Coronary artery (tissue), 2 donors: ENCODE data around the gene UBE2G2.

ENCODE experiments used
- DNase-seq: peaks from one replicate; pipeline ENCODE4 v3.0.0-alpha.2; 2017; ENCODE audit warnings: low spot score
- H3K27ac ChIP-seq, 2 donors: fragments of 200-600 bp; sonication (generic); one replicate each; pipeline ENCODE4 v1.5.1; 2016 to 2019
- H3K4me3 ChIP-seq: fragments of 200-600 bp; sonication (generic); 2 replicates; pipeline ENCODE4 v1.5.1; 2016; ENCODE audit warnings: mild to moderate bottlenecking, moderate library complexity
- TF ChIP-seq, protein P1 (sequence below): fragments of 200-600 bp; sonication (generic); IDR thresholded peaks from one replicate; pipeline ENCODE4 v1.5.1; 2019; ENCODE audit warnings: antibody characterized with exemption

Gene UBE2G2

DNA sequence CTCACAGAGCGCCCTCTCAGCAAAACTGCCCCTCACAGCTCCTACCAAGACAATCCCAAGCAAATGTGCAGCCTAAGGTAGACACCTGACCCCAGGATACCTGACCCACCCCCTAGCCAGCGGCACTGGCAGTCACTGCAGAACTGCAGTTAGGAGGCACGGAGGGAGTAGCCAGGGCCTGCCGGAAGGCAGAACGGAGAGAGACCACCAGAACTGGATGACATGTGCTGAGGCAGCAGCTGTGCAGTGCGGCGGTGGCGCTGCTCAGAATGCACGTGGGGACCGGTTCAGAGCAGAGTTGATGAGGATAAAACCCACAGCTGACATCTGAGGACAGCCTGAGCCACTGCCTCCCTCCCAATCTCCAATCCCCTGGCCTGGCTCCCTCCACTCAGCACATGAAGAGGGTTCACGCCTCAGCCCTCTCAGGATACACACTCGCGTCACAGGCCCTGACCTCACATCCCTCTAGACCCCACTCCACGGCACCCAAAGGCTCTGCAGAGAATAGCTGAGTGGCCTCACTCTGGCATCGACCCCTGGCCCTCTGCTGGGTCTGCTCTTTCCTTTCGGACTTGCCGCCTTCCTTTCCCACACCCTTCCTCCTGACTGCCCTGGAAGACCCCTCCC lies 29.6 kb downstream of the UBE2G2 start:
- TF ChIP-seq, protein P1, sequence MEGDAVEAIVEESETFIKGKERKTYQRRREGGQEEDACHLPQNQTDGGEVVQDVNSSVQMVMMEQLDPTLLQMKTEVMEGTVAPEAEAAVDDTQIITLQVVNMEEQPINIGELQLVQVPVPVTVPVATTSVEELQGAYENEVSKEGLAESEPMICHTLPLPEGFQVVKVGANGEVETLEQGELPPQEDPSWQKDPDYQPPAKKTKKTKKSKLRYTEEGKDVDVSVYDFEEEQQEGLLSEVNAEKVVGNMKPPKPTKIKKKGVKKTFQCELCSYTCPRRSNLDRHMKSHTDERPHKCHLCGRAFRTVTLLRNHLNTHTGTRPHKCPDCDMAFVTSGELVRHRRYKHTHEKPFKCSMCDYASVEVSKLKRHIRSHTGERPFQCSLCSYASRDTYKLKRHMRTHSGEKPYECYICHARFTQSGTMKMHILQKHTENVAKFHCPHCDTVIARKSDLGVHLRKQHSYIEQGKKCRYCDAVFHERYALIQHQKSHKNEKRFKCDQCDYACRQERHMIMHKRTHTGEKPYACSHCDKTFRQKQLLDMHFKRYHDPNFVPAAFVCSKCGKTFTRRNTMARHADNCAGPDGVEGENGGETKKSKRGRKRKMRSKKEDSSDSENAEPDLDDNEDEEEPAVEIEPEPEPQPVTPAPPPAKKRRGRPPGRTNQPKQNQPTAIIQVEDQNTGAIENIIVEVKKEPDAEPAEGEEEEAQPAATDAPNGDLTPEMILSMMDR = no peak
- peak; percentile 65 for DNase-seq
- no peak overlapping the region for H3K27ac ChIP-seq
- H3K4me3 ChIP-seq = no peak overlapping the region

DNA sequence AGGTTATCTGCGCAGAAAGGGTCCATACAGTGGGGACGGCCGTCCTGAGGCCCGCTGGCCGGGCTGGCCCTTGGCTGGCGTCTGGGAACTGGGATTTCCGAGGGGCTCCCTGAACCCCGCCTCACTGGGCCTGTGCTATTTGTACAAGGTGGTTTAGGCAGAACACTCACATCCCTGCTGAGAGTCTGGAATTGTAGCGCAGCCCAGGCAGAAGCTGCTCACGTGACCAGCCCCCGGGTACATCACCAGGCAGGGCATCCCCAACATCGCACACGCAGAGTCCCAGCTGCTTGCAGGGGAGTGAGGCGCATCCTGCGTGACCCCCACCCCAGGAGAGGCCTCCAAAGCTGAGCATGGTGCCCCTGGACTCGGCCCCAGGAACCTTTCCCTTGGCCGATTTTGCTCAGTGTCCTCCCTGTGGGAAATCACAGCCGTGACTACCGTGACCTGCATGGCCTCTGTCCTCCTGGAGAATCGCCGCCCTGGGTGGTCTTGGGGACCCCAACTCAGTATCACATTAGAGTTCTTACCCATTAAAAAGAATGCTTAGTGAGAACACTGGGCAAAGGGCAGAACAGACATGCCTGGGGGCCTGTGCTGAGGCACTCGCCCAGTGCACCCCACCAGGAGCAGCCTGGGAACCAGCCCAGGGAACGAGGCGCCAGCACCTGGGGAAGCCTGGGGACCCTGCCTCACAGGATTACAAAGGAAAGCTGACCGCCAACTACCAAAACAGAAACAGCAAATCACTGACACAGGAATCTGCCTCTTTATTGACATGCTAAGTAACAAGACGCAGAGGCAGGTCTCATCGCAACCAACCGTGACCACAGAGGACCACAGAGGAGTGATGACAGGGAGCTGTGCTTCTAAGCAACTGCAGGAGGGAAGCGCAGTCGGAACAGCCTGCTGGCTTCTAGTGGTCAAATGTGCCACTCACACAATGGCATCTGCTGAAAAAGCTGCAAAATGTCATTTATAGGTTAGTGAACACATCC lies 33.5 kb downstream of the UBE2G2 start:
- Histone ChIP-seq H3K4me3 (no peak overlapping the region), H3K27ac (no peak overlapping the region)
- peak; percentile 53 for DNase-seq
- TF ChIP-seq, protein P1 = no peak

DNA sequence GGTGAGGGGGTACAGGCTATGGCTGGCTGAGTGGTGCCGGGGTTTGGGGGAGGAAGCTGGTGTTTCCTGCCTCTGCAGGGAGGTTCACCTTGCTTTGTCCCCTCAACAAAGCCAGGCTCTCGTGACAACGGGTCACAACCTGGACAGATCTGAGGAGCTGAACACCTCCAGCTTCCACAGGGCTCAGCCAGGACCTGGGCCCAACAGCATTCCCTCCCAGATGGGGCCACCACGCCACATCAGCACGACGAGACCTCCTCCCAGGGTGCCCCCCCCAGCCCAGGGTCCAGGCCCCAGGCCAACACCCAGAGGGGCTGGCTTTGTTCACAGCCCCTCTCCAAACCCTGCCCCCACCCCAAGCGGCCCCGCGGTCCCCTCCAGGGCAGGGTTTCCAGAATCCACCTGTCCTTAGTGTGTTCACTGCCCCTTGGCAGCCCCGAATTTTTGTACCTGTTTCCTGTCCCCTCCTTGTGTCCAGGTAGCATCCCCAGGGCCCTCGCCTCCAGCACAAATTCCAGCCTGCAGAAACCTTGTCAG lies 34.7 kb downstream of the UBE2G2 start:
- TF ChIP-seq, protein P1 = no peak
- no peak overlapping the region for H3K4me3 ChIP-seq
- H3K27ac ChIP-seq = no peak overlapping the region
- no peak for DNase-seq

DNA sequence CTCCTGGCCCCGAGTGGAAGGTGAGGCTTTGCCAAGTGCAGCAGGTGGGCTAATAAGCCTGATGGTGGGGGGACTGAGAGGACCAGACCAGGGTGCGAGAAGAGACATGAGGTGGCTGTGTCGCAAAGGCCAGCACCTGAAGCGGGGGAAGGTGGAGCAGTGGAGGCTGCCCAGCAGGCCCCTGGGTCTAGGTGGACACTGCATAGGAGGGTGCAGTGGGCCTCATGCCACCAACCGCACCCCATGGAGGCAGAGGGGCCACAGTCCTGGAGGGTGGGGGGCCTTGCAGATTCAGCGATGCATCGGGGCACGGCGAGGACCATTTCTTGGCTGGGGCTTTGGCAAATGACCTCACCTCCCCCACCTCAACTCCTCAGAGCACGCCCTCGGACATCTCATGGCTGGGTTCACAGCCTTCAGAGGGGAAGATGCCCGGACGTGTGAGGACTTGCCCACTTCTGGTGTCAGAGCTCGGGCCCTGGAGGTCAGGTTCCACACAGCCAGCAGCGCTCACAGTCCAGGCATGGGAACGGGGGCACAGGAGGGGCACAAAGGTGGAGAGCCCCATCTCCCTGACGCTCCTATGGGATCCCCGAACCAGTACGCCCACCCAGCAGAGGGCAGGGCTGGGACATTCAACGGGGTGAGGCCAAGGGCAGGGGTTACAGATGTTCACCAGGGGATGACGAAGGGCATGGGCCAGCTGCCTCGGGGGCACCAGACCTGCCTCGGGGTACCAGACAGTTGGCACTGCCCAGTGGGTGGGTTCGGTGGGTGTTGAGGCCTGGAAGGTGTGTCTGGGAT lies 35.4 kb downstream of the UBE2G2 start:
- TF ChIP-seq, protein P1 = no peak
- Histone ChIP-seq H3K4me3 (no peak overlapping the region), H3K27ac (no peak overlapping the region)
- DNase-seq = no peak

DNA sequence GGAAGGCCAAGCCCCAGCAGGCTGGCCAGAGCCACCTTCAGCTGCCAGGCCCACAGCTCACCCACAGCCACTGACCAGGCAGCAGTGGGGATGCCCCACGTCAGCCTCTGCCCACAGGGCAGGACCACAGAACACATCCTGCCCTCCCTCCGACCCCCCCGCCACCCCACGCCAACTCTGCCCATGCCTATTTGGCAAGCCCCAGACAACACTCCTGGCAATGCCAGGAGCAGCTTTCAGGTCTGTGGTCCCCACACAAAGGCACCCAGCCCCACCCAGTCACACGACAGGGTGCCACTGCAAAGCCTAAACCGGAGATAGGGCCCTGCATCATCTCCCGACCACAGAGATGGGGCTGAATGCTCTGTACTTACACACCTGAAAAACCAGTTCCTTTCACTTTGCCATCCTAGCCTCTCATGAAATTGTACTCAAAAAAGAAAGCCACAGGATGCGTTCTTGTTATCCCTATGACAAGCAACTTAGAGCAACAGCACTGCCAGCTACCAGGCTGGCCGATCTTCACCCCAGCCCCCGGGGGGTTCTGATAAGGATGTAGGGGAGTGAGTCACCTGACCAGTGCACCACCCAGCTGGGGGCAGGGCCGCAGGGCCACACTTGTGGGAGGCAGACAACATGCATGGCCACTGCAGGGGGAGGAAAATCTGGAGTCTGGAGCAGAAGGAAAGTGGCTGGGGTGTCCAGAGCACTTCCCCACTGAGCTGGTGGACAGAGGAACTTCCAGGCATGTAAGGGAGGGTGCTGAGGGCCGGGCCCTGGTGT lies 36.2 kb downstream of the UBE2G2 start:
- Histone ChIP-seq H3K4me3 (no peak overlapping the region), H3K27ac (no peak overlapping the region)
- DNase-seq = peak; percentile 67
- TF ChIP-seq, protein P1 = no peak
